ENCODE data around the gene SLC2A6. TPM values are rescaled to one million over a fixed set of nuclear protein-coding genes. Genes with fewer than 3 reads are reported as not detected.

The SLC2A6 gene
- total RNA-seq, 1 donor from 2014 or later, result 0.52 TPM

GRCh38 chr9:133490865-133491655 is 12.2 kb upstream of the SLC2A6 start:
- H3K27me3 ChIP-seq (ENCODE audit: control insufficient read depth in 3 of 3, insufficient read depth in 3 of 3, low read length in 3 of 3), result peaks cover 0 to 14% (median 7%) of the 10 kb centered on the region in 3 donors
- H3K9me3 ChIP-seq (ENCODE audit: control insufficient read depth in 3 of 3, low read length in 3 of 3), result no peaks in the 10 kb centered on the region
- H3K9ac ChIP-seq (ENCODE audit: low read depth in 1 of 3, low read length in 3 of 3), result no peak overlapping the region
- no peak overlapping the region for H3K4me3 ChIP-seq (ENCODE audit: low read length in 3 of 3)
- peaks cover 17 to 31% (median 25%) of the 10 kb centered on the region in 3 donors for H3K4me1 ChIP-seq (ENCODE audit: control insufficient read depth in 3 of 3, insufficient read depth in 3 of 3, low read length in 3 of 3)
- H3K36me3 ChIP-seq (ENCODE audit: control insufficient read depth in 3 of 3, insufficient read depth in 3 of 3, low read length in 3 of 3), result no peaks in the 10 kb centered on the region
- no peak overlapping the region for H3K27ac ChIP-seq (ENCODE audit: low read depth, low read length)

- H3K9ac ChIP-seq (ENCODE audit: low read depth in 1 of 3, low read length in 3 of 3), result peak overlapping the region in 1 of 3 donors; percentile 8
- H3K4me1 ChIP-seq (ENCODE audit: control insufficient read depth in 3 of 3, insufficient read depth in 3 of 3, low read length in 3 of 3), result peaks cover 17 to 33% (median 25%) of the 10 kb centered on the region in 3 donors
- H3K4me3 ChIP-seq (ENCODE audit: low read length in 3 of 3), result no peak overlapping the region
- H3K27ac ChIP-seq (ENCODE audit: low read depth, low read length), result no peak overlapping the region
- H3K9me3 ChIP-seq (ENCODE audit: control insufficient read depth in 3 of 3, low read length in 3 of 3), result no peaks in the 10 kb centered on the region
- H3K27me3 ChIP-seq (ENCODE audit: control insufficient read depth in 3 of 3, insufficient read depth in 3 of 3, low read length in 3 of 3), result peaks cover 2 to 12% (median 2%) of the 10 kb centered on the region in 3 donors
- H3K36me3 ChIP-seq (ENCODE audit: control insufficient read depth in 3 of 3, insufficient read depth in 3 of 3, low read length in 3 of 3), result no peaks in the 10 kb centered on the region
Measured at GRCh38 chr9:133490201-133490681, 11.3 kb upstream of the SLC2A6 start.

- H3K27me3 ChIP-seq (ENCODE audit: control insufficient read depth in 3 of 3, insufficient read depth in 3 of 3, low read length in 3 of 3), result peaks cover 2 to 18% (median 5%) of the 10 kb centered on the region in 3 donors
- H3K27ac ChIP-seq (ENCODE audit: low read depth, low read length), result no peak overlapping the region
- no peaks in the 10 kb centered on the region for H3K9me3 ChIP-seq (ENCODE audit: control insufficient read depth in 3 of 3, low read length in 3 of 3)
- no peaks in the 10 kb centered on the region for H3K36me3 ChIP-seq (ENCODE audit: control insufficient read depth in 3 of 3, insufficient read depth in 3 of 3, low read length in 3 of 3)
- no peak overlapping the region for H3K4me3 ChIP-seq (ENCODE audit: low read length in 3 of 3)
- H3K4me1 ChIP-seq (ENCODE audit: control insufficient read depth in 3 of 3, insufficient read depth in 3 of 3, low read length in 3 of 3), result peaks cover 17 to 33% (median 25%) of the 10 kb centered on the region in 3 donors
- peak overlapping the region in 1 of 3 donors; percentile 8 for H3K9ac ChIP-seq (ENCODE audit: low read depth in 1 of 3, low read length in 3 of 3)
Measured at GRCh38 chr9:133489253-133490190, 10.6 kb upstream of the SLC2A6 start.

DNA sequence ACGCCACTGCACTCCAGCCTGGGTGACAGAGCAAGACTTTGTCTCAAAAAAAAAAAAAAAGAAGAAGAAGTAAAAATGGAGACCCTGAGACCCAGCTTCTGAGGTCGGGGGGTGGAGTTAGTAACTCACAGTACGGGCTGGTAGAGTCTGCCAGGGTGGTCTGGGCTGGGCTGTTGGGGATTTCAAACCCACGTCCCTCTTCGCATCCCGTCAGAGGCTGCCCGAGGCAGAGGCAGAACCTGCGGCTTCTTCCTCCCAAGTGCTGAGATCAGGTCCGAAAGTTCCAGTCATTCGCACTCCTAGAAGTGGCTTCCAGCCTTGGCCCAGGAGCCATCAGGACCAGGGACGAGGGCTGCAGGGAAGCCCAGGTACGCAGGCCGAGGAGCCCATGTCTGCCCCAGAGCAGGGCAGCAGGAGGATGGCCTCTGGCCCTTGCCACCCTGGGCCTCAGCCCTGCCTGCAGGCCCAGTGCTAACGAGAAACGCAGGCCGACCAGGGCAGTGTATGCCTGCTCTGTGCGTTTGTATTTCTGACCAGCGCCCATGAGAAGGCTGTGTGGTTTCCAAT is 9.9 kb upstream of the SLC2A6 start:
- Histone ChIP-seq H3K9ac (ENCODE audit: low read depth in 1 of 3, low read length in 3 of 3) (no peak overlapping the region), H3K9me3 (ENCODE audit: control insufficient read depth in 3 of 3, low read length in 3 of 3) (no peaks in the 10 kb centered on the region), H3K36me3 (ENCODE audit: control insufficient read depth in 3 of 3, insufficient read depth in 3 of 3, low read length in 3 of 3) (no peaks in the 10 kb centered on the region), H3K4me3 (ENCODE audit: low read length in 3 of 3) (no peak overlapping the region), H3K27me3 (ENCODE audit: control insufficient read depth in 3 of 3, insufficient read depth in 3 of 3, low read length in 3 of 3) (peaks cover 2 to 19% (median 7%) of the 10 kb centered on the region in 3 donors), H3K27ac (ENCODE audit: low read depth, low read length) (no peak overlapping the region), H3K4me1 (ENCODE audit: control insufficient read depth in 3 of 3, insufficient read depth in 3 of 3, low read length in 3 of 3) (peaks cover 17 to 33% (median 25%) of the 10 kb centered on the region in 3 donors)

DNA sequence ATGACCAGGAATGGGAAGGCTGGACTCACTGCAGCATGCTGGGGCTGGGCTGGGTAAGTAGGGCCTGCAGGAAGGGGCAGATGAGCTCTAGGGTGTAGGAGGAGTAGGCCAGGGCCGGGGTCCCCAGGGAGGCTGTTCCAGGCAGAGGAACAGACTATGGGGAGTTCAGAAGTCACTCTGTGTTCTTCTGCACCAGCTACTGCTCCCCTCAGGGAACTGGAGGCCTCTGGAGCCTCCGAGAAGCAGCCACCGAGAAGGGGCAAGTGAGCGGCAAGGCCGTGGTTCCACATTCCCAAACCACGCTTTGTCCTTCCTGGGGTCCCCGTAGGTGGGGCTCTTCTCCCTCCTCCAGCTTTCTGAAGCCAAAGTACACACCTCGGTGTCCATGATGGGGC is 8.4 kb upstream of the SLC2A6 start:
- Histone ChIP-seq H3K9me3 (ENCODE audit: control insufficient read depth in 3 of 3, low read length in 3 of 3) (no peaks in the 10 kb centered on the region), H3K27me3 (ENCODE audit: control insufficient read depth in 3 of 3, insufficient read depth in 3 of 3, low read length in 3 of 3) (peaks cover 2 to 23% (median 8%) of the 10 kb centered on the region in 3 donors), H3K4me3 (ENCODE audit: low read length in 3 of 3) (no peak overlapping the region), H3K36me3 (ENCODE audit: control insufficient read depth in 3 of 3, insufficient read depth in 3 of 3, low read length in 3 of 3) (no peaks in the 10 kb centered on the region), H3K4me1 (ENCODE audit: control insufficient read depth in 3 of 3, insufficient read depth in 3 of 3, low read length in 3 of 3) (peaks cover 11 to 19% (median 12%) of the 10 kb centered on the region in 3 donors), H3K27ac (ENCODE audit: low read depth, low read length) (no peak overlapping the region), H3K9ac (ENCODE audit: low read depth in 1 of 3, low read length in 3 of 3) (no peak overlapping the region)

DNA sequence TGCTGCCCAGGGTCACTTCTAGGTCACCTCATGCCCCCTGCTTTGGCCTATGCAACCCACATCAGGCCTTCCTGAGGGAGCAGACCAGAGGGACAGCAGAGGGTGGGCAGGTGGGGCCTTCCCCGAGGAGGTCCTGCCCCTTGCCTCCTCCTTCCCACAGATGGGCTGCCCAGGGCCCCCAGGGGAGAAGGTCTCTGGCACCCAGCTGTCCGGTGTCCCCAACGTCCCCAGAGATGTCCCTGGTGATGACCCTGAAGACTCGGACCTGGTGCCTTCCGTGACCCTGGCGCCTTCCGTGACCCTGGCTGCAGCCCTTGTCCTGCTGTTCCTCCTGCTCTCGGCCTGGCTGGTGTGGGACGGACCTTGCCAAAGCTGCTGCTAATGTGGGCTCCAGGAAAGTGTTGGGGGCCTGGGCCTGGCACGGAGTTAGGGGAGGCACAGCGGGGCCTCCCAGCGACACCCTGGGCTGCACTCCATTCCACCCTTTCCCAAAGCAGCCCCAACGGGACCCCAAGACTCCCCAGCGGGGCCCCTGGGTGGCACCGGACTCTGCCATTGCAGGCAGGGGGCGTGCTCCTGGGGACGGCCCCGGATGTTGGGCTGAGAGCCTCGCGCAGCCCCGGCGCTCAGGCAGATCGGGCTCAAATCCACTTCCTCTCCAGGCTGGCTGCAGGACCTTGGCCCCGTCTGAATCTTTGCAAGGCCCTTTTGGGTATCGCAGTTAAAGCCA is 6.8 kb upstream of the SLC2A6 start:
- H3K36me3 ChIP-seq (ENCODE audit: control insufficient read depth in 3 of 3, insufficient read depth in 3 of 3, low read length in 3 of 3), result no peaks in the 10 kb centered on the region
- H3K9ac ChIP-seq (ENCODE audit: low read depth in 1 of 3, low read length in 3 of 3), result no peak overlapping the region
- peaks cover 0 to 5% (median 0%) of the 10 kb centered on the region in 3 donors for H3K4me1 ChIP-seq (ENCODE audit: control insufficient read depth in 3 of 3, insufficient read depth in 3 of 3, low read length in 3 of 3)
- peaks cover 2 to 23% (median 10%) of the 10 kb centered on the region in 3 donors for H3K27me3 ChIP-seq (ENCODE audit: control insufficient read depth in 3 of 3, insufficient read depth in 3 of 3, low read length in 3 of 3)
- H3K27ac ChIP-seq (ENCODE audit: low read depth, low read length), result no peak overlapping the region
- H3K9me3 ChIP-seq (ENCODE audit: control insufficient read depth in 3 of 3, low read length in 3 of 3), result no peaks in the 10 kb centered on the region
- no peak overlapping the region for H3K4me3 ChIP-seq (ENCODE audit: low read length in 3 of 3)

DNA sequence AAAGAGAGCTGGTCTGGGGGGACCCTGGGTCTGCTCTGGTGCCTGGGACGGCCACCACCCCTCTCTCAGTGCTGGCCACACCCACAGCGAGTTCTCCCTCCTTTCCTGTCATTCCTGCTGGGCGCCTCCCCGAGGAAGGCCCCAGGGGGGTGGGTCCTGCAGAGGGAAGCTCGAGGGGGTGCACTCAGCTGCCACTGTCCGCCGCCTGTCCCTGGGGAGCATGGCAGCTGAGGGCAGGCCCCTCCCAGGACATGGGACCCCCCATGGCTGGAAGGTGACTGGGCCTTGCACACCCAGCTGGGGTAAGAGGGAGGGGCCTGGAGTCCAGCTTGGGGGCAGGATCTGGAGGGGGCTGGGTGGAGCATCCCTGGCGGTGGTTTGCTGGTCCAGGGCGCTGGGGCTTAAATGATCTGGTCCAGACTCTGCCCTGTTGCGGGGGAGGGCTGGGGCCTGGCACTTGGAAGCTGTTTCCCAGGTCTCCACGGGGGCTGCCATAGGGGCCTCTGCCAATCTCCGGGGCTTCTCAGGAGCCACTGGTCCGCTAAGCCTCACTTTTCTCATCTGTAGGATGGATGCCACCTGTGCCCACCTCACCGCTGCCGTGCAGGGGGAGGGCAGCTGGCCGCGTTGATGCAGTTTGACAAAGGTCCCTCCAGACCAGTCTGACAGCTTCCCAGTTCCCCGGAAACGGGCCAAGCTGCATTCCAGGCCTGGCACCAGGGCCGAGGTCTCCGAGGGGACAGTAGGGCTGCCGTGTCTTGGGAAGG is 6.0 kb upstream of the SLC2A6 start:
- H3K4me3 ChIP-seq (ENCODE audit: low read length in 3 of 3), result no peak overlapping the region
- peaks cover under 1 to 5% (median under 1%) of the 10 kb centered on the region in 3 donors for H3K4me1 ChIP-seq (ENCODE audit: control insufficient read depth in 3 of 3, insufficient read depth in 3 of 3, low read length in 3 of 3)
- peaks cover 2 to 17% (median 10%) of the 10 kb centered on the region in 3 donors for H3K27me3 ChIP-seq (ENCODE audit: control insufficient read depth in 3 of 3, insufficient read depth in 3 of 3, low read length in 3 of 3)
- no peaks in the 10 kb centered on the region for H3K9me3 ChIP-seq (ENCODE audit: control insufficient read depth in 3 of 3, low read length in 3 of 3)
- no peaks in the 10 kb centered on the region for H3K36me3 ChIP-seq (ENCODE audit: control insufficient read depth in 3 of 3, insufficient read depth in 3 of 3, low read length in 3 of 3)
- H3K9ac ChIP-seq (ENCODE audit: low read depth in 1 of 3, low read length in 3 of 3), result no peak overlapping the region
- no peak overlapping the region for H3K27ac ChIP-seq (ENCODE audit: low read depth, low read length)

GRCh38 chr9:133483611-133484010 is 4.7 kb upstream of the SLC2A6 start:
- H3K9ac ChIP-seq (ENCODE audit: low read depth in 1 of 3, low read length in 3 of 3), result no peak overlapping the region
- peaks cover 5 to 14% (median 10%) of the 10 kb centered on the region in 3 donors for H3K27me3 ChIP-seq (ENCODE audit: control insufficient read depth in 3 of 3, insufficient read depth in 3 of 3, low read length in 3 of 3)
- H3K4me1 ChIP-seq (ENCODE audit: control insufficient read depth in 3 of 3, insufficient read depth in 3 of 3, low read length in 3 of 3), result peaks cover 9 to 12% (median 10%) of the 10 kb centered on the region in 3 donors
- no peaks in the 10 kb centered on the region for H3K9me3 ChIP-seq (ENCODE audit: control insufficient read depth in 3 of 3, low read length in 3 of 3)
- no peak overlapping the region for H3K4me3 ChIP-seq (ENCODE audit: low read length in 3 of 3)
- no peak overlapping the region for H3K27ac ChIP-seq (ENCODE audit: low read depth, low read length)
- H3K36me3 ChIP-seq (ENCODE audit: control insufficient read depth in 3 of 3, insufficient read depth in 3 of 3, low read length in 3 of 3), result no peaks in the 10 kb centered on the region
